Erythroblast (primary cell): ENCODE data around the gene PACSIN1.

Experiments used
- GATA1 ChIP-seq: IDR thresholded peaks from 2 replicates; pipeline ENCODE4 v1.6.1; 2011; ENCODE audit warnings: low read depth, mild to moderate bottlenecking, control low read depth, low read length, moderate library complexity
- POLR2A ChIP-seq: IDR thresholded peaks from 2 replicates; pipeline ENCODE4 v1.6.1; 2011; ENCODE audit warnings: mild to moderate bottlenecking, low read length

DNA sequence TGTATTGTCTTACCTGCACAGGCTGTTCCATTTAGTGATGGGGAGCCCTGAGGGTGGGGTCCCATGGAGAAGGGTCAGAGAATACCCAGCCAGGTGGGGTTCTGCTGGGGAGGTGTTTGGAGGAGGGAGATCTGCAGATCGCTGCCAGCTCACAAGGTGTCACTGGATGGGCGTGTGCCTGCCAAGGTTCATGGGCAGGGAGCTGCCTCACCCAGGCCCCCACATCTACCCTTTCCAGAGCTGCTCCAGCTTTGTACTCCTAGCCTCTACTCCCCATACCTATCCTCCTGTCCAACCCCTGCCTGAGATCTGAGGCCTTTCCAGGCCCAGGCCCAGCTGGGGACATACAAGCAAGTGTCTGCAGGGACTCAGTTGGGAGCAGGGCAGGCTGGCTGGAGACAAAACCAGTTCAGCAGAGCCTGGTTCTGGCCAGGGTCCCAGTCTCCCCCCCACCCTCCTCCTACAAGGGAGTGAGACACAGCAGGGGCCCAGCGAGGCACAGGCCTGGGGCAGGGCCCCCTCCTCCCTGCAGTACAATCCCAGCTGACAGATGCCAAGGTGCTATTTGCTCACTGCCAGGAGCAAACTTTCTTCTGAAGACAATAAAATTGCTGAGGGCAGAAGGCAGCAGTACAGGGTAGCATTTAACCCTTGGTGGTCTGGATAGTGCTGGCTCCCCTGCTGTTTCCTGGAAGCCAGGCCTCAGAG is 70.5 kb downstream of the PACSIN1 start:
- TF ChIP-seq POLR2A (no peak), GATA1 (no peak)
